HG03108 (cell line): ENCODE measurements around the gene WDHD1.
"Not testable (repeated sequence)": the region's sequence is repeated elsewhere in the genome, so short reads cannot be mapped to it uniquely, and the experiment has no call there.

Source experiments
- ATAC-seq: cut with Tn5 transposase; IDR thresholded peaks from one replicate; pipeline ENCODE4 v1.9.1; 2021; ENCODE audit warnings: moderate library complexity; ENCODE audit not compliant: unreplicated experiment

WDHD1 gene, protein sequence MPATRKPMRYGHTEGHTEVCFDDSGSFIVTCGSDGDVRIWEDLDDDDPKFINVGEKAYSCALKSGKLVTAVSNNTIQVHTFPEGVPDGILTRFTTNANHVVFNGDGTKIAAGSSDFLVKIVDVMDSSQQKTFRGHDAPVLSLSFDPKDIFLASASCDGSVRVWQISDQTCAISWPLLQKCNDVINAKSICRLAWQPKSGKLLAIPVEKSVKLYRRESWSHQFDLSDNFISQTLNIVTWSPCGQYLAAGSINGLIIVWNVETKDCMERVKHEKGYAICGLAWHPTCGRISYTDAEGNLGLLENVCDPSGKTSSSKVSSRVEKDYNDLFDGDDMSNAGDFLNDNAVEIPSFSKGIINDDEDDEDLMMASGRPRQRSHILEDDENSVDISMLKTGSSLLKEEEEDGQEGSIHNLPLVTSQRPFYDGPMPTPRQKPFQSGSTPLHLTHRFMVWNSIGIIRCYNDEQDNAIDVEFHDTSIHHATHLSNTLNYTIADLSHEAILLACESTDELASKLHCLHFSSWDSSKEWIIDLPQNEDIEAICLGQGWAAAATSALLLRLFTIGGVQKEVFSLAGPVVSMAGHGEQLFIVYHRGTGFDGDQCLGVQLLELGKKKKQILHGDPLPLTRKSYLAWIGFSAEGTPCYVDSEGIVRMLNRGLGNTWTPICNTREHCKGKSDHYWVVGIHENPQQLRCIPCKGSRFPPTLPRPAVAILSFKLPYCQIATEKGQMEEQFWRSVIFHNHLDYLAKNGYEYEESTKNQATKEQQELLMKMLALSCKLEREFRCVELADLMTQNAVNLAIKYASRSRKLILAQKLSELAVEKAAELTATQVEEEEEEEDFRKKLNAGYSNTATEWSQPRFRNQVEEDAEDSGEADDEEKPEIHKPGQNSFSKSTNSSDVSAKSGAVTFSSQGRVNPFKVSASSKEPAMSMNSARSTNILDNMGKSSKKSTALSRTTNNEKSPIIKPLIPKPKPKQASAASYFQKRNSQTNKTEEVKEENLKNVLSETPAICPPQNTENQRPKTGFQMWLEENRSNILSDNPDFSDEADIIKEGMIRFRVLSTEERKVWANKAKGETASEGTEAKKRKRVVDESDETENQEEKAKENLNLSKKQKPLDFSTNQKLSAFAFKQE

DNA sequence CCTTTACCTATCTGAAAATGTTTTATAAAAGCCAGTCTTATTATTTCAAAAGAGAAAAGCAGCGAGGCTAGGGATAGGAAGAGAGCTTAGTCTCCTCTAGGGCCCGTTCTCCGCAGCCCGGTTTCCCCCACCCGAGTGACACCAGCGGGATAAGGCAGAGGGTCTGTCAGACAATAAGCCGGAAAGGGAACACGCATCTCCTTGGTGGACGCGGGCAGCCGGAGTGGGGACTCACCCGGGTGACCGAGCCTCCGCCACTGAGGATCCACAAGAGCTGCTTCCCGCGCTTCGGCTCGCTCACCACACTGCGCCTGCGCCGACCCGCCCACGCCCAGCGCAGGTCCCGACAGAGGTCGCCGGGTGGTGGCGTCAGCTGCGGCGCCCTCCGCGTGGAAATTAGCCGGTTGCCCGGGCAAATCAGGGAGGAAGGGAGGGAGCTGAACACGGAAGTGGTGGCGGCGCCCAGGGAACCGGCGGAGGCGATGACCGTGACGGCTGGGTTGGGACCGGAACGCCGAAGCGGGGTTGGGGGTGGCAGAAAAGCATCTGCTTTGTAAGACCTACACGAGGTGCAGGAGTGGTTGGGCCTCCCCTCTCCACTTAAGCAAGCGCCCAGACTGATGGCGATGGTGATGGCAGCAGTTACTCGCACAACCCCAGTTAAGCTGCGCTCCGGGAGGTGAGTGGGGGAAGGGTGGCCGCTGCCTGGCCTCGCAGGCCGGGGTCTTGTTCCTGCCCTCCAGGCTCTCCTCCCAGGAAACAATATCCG lies at the start of gene WDHD1, which contains the start of gene SOCS4:
Gene WDHD1, minus strand, starts transcription at position 307 of the 769 bp plus-strand sequence. CDS start 312 bp downstream, outside the sequence.
Gene SOCS4, plus strand, starts transcription at position 444 of the 769 bp plus-strand sequence. CDS start 15,806 bp downstream, outside the sequence.
- peak; percentile 89 for ATAC-seq

DNA sequence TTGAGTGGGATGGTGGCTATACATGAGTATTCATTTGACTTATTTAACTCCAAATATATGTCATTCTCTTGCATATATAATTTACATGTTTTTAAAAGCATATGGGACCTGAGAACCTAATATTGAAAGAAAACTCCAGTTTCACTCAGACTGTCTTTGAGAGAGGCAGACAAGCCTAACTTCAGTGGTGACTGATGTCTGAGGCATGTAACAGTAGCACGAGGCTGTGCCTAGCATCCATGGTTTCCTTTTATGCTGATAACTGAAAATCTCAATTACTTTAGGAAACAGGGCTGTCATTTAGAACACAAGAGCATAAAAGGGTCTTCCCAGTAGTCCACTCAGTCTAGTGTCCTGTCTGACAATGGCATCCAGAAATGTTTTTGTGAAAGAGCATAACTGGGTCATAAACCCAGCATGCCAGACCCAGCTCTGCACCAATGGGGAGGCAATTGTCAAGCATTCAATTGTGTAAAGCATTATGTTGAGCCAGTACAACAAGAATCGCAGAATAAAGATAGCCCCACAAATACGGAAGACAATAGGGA lies 48.8 kb upstream of the WDHD1 start:
- ATAC-seq: no peak

DNA sequence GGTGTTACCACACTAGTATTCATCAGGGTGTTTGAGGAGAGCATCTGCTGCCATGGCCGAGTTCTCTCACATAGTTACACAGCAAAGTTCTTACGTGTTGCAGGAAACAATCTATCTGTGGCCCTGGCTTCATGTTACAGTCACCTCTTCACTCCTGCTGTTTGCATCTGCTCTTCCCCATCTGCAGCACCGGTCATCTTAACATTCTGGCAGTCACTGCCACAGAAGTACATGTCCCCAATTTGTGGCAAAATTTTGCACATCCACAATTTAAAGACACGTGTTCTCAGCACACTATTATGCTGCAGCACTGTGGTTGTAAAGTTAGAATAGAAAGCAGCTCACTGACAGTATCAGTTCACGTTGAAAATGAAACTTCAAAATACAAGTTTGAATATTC lies 47.8 kb upstream of the WDHD1 start:
- ATAC-seq: peak; percentile 37

DNA sequence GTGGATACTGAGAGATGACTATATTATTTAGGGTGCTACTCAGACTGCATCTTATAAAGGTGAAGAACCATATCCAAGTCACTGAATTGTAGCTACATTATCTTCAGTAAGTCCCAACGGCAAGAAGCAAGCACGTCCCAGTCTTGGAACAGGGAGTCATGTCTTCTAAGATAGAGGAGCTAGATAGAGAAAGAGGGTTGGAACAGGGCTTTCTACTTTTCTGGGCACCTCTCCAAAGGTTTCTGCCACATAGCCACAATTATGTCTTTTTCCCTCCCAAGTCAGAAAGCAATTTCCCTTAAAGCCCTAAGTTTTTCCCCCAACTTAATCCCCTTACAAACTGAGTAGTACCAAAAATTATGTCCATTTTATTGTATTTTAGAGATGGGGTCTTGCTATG lies 47.0 kb upstream of the WDHD1 start:
- no peak for ATAC-seq

DNA sequence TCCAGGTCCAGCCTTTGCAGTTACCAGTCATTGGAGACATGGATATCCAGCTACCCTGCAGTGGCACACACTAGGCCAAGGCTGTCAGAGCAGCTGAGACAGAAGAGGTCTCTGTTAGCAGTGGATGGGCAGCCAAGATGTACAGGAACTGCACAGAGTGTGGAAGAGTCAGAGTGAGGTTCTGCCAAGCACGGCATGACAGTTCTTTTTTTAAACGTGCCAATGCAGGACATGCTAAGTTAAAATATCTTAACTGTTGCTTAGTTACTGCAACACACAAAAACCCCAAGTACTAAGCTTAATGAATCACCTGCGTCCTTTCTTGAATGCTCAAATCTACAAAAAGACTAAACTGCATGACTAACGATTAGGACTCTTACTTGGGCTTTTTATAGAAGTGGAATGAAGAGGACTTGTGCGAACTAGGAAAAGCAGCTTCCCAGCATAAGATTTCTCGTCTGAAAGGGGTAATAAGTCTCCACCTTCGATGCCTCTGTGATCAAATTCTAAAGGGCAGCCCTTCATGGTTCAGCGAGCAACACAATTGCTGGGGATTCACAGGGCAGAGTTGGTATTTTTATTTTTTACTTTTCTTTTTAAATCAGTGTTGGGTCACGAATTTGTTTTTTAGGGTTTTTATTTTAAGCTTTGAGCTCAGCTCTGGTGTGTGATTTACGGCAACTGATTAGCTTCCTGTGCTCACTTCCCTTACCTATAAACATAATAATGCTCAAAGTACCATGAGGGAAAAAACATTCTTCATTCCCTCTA lies 45.2 kb upstream of the WDHD1 start:
- peak; percentile 53 for ATAC-seq

DNA sequence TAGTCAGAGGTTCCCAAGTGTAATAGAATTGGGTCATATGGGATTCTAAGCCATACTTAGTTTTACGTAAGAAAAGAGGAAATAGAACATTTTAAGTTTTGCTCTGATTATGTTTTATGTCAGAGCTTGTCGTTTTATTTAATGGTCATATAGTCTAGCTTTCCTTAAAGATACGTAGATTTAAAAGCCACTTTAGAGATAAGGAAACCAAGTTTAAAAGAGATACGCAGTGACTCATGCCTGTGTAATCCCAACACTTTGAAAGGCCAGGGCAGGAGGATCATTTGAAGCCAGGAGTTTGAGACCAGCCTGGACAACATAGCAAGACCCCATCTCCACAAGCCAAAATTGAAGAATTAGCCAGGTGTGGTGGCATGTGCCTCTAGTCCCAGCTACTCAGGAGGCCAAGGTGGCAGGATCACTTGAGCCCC lies 44.1 kb upstream of the WDHD1 start:
- ATAC-seq: no peak

DNA sequence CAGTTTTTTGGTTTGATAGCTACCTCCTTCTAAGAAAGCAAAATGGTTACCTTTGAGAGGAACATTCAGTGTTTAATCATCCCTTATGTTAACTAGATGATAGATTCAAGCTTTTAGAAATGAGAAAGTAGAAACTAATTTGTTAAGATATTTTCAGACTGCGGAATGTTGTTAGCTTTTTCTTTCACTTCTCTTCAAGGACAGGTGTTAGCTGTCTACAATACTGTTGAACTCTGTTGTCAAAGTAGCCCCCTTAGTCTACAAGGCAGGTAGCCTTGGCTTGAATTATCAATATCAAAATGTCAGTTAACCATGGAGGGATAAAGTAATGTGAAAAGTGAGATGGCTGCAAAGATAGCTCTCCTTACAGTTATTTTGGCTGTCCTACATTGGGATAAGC lies 39.3 kb upstream of the WDHD1 start:
- ATAC-seq: no peak

DNA sequence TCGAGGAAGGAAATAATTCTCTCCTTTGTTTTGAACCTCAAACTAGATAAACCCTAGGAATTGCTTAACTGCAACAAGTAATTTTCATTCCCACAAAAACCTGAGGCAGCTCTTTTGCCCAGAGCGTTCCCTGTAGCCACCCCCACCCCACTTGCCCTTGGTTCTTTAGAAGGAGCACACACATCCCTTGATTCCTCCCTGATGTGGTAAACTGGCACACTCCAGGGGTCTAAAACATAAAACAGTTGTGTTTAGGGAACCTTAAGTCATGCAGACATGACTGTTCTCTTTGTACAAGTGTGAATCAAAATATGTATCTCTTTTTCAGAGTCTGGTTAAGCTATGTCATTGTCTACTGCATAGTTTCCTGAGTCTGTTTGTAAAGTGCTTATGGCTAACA lies 38.5 kb upstream of the WDHD1 start:
- ATAC-seq: no peak

DNA sequence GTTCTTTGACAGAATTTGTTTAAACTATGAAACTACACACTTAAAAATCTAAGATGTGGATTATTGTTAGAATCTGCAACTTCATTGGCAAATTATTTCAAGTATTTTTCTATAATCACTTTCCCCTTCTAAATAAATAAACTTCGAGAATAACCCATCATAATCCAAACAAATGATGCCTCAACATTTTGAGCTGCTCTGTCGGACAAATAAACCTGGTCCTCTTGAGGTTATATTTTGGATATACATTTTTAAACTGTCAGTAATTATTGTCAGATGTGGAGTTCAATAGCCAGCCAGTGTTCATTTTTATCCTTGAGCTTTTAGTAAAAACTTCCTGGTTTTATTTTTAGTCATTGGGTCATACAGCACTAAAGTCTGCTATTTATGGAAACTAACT lies 38.0 kb upstream of the WDHD1 start:
- ATAC-seq: not testable (repeated sequence)

DNA sequence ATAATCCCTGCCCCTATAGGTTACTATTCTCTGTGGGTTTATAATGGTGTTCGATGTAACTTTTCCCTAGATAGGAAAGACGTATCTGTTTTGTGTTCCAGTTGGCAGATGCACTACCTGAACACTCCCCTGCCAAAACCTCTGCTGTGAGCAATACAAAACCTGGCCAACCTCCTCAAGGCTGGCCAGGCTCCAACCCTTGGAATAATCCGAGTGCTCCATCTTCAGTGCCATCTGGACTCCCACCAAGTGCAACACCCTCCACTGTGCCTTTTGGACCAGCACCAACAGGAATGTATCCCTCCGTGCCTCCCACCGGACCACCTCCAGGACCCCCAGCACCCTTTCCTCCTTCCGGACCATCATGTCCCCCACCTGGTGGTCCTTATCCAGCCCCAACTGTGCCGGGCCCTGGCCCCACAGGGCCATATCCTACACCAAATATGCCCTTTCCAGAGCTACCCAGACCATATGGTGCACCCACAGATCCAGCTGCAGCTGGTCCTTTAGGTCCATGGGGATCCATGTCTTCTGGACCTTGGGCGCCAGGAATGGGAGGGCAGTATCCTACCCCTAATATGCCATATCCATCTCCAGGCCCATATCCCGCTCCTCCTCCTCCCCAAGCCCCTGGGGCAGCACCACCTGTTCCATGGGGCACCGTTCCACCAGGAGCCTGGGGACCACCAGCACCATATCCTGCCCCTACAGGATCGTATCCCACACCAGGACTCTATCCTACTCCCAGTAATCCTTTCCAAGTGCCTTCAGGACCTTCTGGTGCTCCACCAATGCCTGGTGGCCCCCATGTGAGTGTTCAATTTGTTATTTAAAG lies 35.8 kb upstream of the WDHD1 start:
- no peak for ATAC-seq

DNA sequence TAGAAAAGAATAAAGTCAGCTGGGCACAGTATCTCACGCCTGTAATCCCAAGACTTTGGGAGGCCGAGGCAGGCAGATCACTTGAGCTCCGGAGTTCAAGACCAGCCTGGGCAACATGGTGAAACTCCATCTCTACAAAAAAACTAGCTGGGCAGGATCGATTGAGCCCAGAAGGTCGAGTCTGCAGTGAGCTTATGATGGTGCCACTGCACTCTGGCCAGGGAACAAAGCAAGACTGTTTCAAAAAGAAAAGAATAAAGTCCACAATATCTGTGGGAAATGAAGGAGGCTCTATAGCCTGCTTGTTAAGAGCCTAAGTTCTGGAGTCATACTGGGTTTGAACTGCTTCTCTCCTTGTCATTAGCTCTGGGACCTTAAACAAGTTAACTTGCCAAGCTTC lies 32.4 kb upstream of the WDHD1 start:
- ATAC-seq: no peak

DNA sequence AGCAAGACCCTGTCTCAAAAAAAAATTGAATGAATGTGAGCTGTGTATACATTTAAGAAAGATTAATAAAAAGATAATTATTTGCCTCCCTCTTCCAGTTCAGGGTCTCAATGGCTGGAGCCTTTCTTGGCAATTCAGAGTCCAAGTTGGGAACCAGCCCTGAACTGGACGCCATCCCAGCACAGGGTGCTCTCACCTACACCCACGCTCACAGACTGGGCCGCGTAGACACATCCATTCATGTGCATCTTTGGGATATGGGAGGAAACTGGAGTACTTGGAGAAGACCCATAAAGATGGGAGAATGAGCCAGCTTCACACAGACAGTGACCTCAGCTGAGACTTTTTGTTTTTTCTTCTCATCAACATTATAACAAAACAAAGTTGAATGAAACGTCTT lies 31.0 kb upstream of the WDHD1 start:
- no peak for ATAC-seq

DNA sequence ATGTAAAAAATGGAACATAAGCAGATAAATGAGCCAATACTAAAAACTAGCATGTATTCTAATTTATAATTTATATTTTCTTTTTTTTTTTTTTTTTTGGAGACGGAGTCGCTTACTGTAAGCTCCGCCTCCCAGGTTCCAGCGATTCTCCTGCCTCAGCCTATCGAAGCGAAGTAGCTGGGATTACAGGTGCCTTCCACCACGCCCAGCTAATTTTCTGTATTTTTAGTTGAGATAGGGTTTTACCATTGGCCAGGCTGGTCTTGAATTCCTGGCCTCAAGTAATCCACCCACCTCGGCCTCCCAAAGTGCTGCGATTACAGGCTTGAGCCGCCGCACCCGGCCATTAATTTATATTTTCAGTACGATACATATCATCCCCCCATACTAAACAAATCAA lies 27.2 kb upstream of the WDHD1 start:
- no peak for ATAC-seq

DNA sequence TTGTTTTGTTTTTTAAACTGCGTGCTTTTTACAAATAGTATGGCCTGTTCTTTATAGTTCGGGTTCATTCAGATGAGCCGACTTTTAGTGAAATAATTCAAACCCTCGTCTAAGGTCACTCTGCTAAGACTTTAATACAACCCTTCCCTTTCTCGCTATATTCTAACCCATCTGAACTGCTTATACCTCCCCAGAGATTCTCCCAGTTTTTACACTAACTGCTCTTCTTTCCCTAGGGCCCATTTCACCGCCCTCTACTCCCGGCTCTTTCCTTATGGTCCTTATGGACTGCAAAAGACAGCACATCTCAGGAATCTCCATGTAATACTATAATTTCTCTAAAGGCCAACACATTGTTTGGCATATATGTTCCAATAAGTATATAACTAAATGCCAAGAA lies 26.6 kb upstream of the WDHD1 start:
- no peak for ATAC-seq

DNA sequence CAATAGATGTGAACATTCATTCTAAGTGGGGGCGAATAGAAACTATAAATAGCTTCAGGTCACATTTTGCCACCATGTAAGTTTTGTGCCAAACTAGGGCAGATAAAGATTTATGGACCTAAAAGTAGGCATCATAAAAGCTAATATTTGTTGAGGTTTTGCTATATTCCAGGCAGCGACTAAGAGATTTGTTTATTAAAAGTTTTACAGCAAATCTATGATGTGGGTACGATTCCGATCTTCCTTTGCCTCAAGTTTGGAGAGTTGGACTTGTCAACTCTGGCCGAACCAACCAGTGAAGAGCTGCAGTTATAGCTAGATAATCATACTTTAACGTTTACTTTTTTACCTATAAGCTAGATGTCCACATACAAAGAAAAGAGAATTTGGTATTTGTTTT lies 26.1 kb upstream of the WDHD1 start:
- no peak for ATAC-seq

DNA sequence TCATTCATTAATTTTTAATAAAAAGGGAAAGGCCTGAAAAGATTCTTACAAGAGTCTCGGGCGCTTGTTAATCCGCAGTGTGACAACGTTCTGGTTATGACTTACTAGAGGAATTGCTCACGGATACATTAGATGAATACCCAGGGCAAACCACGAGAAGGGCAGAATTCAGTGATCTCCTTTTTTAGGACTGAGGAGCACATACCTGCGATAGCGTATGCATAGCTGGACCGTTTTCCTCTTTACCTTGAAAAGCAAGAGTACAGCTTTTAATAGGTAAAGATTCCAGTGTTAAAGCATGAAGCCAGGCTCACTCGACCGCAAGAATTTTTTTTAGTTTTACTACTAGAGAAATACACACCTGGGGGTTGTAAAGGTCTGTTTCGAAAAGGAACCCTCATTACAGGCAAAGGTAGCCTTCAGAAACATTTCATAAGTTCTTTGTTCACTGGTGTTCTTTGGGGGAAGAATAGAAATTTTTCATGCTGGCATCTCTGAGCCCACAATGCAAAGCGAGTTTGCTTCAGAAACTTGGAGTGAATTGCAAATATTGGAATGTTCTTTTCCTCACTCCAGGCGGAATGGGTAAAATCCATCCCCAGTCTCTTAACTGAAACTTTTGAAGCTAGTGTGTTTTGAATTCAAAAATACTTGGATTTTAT lies 25.5 kb upstream of the WDHD1 start:
- peak; percentile 3 for ATAC-seq

DNA sequence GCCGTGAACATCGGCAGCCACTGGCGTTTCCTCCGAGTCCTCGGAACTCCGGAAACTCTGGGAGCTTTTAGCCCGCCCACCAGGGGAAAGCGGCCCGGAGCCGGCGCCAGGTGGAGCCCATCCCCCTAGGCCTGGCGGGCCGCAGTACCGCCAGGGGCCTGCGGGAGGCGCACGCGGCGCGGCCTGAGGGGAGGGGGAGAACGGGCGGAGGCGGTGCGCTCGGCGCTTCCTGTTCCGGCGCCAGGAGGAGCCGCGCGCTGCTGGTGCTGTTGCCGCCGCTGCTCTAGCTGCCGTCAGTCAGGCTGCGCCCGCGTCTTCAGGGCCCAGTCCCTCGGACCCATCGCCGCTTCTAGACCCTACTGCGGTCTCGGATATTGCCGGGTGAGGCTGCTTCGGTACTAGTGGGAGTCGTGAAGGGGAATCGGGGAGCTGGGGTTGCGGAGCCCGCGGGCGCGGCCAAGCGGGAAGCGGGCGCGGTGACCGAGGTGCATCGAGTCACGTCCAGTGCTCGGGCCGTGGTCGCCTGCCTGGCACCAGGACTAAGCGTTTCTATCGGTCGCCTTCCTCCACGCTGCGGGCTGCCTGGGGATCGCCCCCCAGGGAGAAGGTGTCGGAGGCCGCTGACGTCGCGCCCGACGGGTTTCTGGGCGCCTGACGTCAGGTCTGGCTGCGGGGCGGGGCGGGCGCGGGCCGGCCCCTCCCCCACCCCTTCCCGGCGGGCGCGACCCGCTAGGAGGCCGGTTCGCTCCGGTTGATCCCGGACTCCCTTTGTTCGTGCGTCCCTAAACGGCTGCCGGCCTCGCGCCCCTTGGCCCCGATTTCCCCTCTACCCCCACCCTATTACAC lies 24.7 kb upstream of the WDHD1 start, which contains the start of gene MAPK1IP1L:
Gene MAPK1IP1L, plus strand, starts transcription at position 225 of the 846 bp plus-strand sequence. CDS start 10,037 bp downstream, outside the sequence.
- ATAC-seq: peak; percentile 91
